Measurements from ENCODE around the gene AMBP. TPM values are rescaled to one million over a fixed set of nuclear protein-coding genes. Genes with fewer than 3 reads are reported as not detected.

Gene AMBP
- polyA plus RNA-seq (2011; rRNA removed) = 0.22 and 0.23 TPM in 2 replicates
- polyA minus RNA-seq (2011; rRNA and poly(A)+ RNA removed) = not detected in 2 replicates

GRCh38 chr9:114078021-114078780, at the start of gene AMBP:
TSS of gene AMBP (minus strand) at chr9:114078300. CDS start at chr9:114078209, 91 bp downstream.
- POLR2A ChIA-PET = no interaction called here

GRCh38 chr9:114126247-114127060, 48.4 kb upstream of the AMBP start:
- CTCF ChIA-PET = interaction anchor here (1.2 to 1.8 kb wide), 2 partner anchors 27 to 178 kb away, joined by 3 to 4 read pairs; no protein-coding TSS in a partner anchor
- peaks cover 29% of the 10 kb centered on the region for H3K27me3 ChIP-seq (ENCODE audit: control insufficient read depth, insufficient read depth, low read length)
- POLR2A ChIA-PET = no interaction called here

More at GRCh38 chr9:114078021-114078780, at the start of gene AMBP:
- CTCF ChIA-PET = interaction anchor here (1.0 to 3.8 kb wide), 4 partner anchors 30 to 341 kb away, joined by 3 to 20 read pairs (median 4); no protein-coding TSS in a partner anchor
- TF ChIP-seq, protein P1, sequence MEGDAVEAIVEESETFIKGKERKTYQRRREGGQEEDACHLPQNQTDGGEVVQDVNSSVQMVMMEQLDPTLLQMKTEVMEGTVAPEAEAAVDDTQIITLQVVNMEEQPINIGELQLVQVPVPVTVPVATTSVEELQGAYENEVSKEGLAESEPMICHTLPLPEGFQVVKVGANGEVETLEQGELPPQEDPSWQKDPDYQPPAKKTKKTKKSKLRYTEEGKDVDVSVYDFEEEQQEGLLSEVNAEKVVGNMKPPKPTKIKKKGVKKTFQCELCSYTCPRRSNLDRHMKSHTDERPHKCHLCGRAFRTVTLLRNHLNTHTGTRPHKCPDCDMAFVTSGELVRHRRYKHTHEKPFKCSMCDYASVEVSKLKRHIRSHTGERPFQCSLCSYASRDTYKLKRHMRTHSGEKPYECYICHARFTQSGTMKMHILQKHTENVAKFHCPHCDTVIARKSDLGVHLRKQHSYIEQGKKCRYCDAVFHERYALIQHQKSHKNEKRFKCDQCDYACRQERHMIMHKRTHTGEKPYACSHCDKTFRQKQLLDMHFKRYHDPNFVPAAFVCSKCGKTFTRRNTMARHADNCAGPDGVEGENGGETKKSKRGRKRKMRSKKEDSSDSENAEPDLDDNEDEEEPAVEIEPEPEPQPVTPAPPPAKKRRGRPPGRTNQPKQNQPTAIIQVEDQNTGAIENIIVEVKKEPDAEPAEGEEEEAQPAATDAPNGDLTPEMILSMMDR (IDR thresholded peaks at IDR 0.05; ENCODE audit: insufficient read depth, low read depth, low read length) = no peak
- Histone ChIP-seq H3K4me3 (ENCODE audit: low read depth, low read length) (no peak within 1 kb of the TSS), H3K36me3 (ENCODE audit: control insufficient read depth, insufficient read depth, low read length) (no peaks in the 10 kb centered on the region), H3K27me3 (ENCODE audit: control insufficient read depth, insufficient read depth, low read length) (peaks cover 17% of the 10 kb centered on the region)
- DNase-seq (ENCODE audit: low read depth) = no peak

DNA sequence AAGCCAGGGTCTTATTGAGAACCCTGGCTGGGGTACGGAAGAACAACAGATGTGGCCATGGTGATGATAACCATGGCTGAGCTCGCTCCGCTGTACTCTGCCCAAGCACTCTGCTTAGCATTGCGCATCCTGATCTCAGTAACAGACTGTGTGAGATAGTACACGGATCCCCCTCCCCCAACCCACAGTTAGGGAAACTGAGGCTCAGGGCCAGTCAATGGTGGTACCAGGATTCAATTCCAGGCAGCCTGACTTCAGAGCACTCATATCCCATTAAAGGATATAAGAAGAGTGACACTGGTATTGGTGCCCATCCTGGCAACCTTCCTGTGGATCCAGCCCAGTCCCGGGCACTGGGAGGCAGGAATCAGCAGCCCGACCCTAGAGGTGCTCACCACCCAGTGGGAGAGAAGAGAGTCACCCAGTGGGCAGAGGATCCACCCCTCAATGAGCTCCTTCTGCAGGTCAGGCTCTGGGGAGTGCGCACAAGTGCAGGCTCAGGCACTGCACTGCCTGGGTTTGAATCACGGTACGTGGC, 47.4 kb upstream of the AMBP start:
- no peaks in the 10 kb centered on the region for H3K36me3 ChIP-seq (ENCODE audit: control insufficient read depth, insufficient read depth, low read length)
- CTCF ChIA-PET = interaction anchor here (1.2 kb wide), 1 partner anchor 28 kb away, joined by 3 read pairs; no protein-coding TSS in a partner anchor
- no peak overlapping the region for H3K4me3 ChIP-seq (ENCODE audit: low read depth, low read length)
- TF ChIP-seq, protein P1 (IDR thresholded peaks at IDR 0.05; ENCODE audit: insufficient read depth, low read depth, low read length) = no peak
- POLR2A ChIA-PET = no interaction called here
- peaks cover 28% of the 10 kb centered on the region for H3K27me3 ChIP-seq (ENCODE audit: control insufficient read depth, insufficient read depth, low read length)
- DNase-seq (ENCODE audit: low read depth) = no peak

More at GRCh38 chr9:114126247-114127060, 48.4 kb upstream of the AMBP start:
- Histone ChIP-seq H3K36me3 (ENCODE audit: control insufficient read depth, insufficient read depth, low read length) (no peaks in the 10 kb centered on the region), H3K4me3 (ENCODE audit: low read depth, low read length) (no peak overlapping the region)
- TF ChIP-seq, protein P1 (IDR thresholded peaks at IDR 0.05; ENCODE audit: insufficient read depth, low read depth, low read length) = no peak
- no peak for DNase-seq (ENCODE audit: low read depth)

DNA sequence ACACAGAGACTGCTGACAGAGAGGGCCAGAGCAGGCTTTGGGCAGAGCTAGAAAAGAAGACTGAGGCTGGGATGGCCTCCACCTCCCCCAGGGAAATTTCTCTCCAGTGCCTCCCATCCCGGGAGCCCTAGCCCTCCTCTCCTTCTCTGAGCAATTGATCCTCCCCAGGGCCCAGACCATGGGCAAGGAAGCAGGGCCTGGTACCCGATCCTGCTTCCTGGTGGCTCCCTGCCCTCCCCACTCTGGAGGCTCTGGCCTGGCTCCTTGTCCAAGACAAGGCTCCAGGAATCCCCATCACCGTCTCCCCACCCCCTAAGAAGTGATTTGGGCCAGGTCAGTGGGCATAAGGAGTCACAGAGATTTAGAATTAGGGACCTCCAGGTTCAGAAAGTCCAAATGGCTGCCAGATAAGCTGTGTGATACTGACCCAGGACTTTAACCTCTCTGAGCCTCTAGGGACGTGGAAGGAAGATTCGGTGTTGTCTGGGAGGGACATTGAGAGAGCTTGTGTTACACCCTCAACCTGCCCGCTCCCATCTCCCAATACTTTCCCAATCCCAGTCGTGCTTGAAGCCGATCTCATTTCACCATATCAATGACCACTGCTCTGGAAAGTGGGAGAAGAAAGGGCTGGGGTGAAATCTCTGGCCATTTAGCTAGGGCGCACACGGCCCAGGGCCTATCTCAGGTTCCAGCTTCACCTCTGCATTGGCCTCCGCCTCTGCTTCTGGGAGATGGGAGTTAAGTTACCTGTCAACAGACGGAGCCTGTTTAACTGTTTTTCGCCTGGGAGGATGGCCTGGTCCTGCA, 46.8 kb upstream of the AMBP start:
- TF ChIP-seq, protein P1 (IDR thresholded peaks at IDR 0.05; ENCODE audit: insufficient read depth, low read depth, low read length) = no peak
- CTCF ChIA-PET = interaction anchor here (1.2 kb wide), 1 partner anchor 29 kb away, joined by 3 read pairs; no protein-coding TSS in a partner anchor

More for the DNA sequence above, 46.8 kb upstream of the AMBP start:
- DNase-seq (ENCODE audit: low read depth) = no peak
- H3K36me3 ChIP-seq (ENCODE audit: control insufficient read depth, insufficient read depth, low read length) = no peaks in the 10 kb centered on the region
- peaks cover 25% of the 10 kb centered on the region for H3K27me3 ChIP-seq (ENCODE audit: control insufficient read depth, insufficient read depth, low read length)
- POLR2A ChIA-PET = no interaction called here
- H3K4me3 ChIP-seq (ENCODE audit: low read depth, low read length) = no peak overlapping the region
